Measurements from ENCODE around the gene SORCS2.

The SORCS2 gene

GRCh38 chr4:7709431-7709830 lies 517.1 kb downstream of the SORCS2 start:
- in situ Hi-C loops (cut with MboI; ENCODE audit: low sequenced_read_pairs): no loop called here

- in situ Hi-C loops (cut with MboI; ENCODE audit: low sequenced_read_pairs): no loop called here
Observed at GRCh38 chr4:7710126-7710525, 517.8 kb downstream of the SORCS2 start.

- in situ Hi-C loops (cut with MboI; ENCODE audit: low sequenced_read_pairs): no loop called here
Observed at GRCh38 chr4:7710576-7711306, 518.4 kb downstream of the SORCS2 start.

- in situ Hi-C loops (cut with MboI; ENCODE audit: low sequenced_read_pairs): no loop called here
Observed at GRCh38 chr4:7711307-7711963, 519.1 kb downstream of the SORCS2 start.

GRCh38 chr4:7712021-7712671 lies 519.8 kb downstream of the SORCS2 start:
- in situ Hi-C loops (cut with MboI; ENCODE audit: low sequenced_read_pairs): no loop called here

GRCh38 chr4:7713757-7714156 lies 521.4 kb downstream of the SORCS2 start:
- in situ Hi-C loops (cut with MboI; ENCODE audit: low sequenced_read_pairs): no loop called here

- in situ Hi-C loops (cut with MboI; ENCODE audit: low sequenced_read_pairs): no loop called here
Observed at GRCh38 chr4:7714176-7714575, 521.8 kb downstream of the SORCS2 start.

GRCh38 chr4:7714738-7715137 lies 522.4 kb downstream of the SORCS2 start:
- in situ Hi-C loops (cut with MboI; ENCODE audit: low sequenced_read_pairs): no loop called here

GRCh38 chr4:7715271-7716009 lies 523.1 kb downstream of the SORCS2 start:
- in situ Hi-C loops (cut with MboI; ENCODE audit: low sequenced_read_pairs): no loop called here

- in situ Hi-C loops (cut with MboI; ENCODE audit: low sequenced_read_pairs): no loop called here
Observed at GRCh38 chr4:7716010-7716721, 523.8 kb downstream of the SORCS2 start.

- in situ Hi-C loops (cut with MboI; ENCODE audit: low sequenced_read_pairs): no loop called here
Observed at GRCh38 chr4:7717161-7717560, 524.8 kb downstream of the SORCS2 start.

- in situ Hi-C loops (cut with MboI; ENCODE audit: low sequenced_read_pairs): no loop called here
Observed at GRCh38 chr4:7717946-7718490, 525.7 kb downstream of the SORCS2 start.

- in situ Hi-C loops (cut with MboI; ENCODE audit: low sequenced_read_pairs): no loop called here
Observed at GRCh38 chr4:7719354-7720174, 527.2 kb downstream of the SORCS2 start.

GRCh38 chr4:7721984-7722551 lies 529.7 kb downstream of the SORCS2 start:
- in situ Hi-C loops (cut with MboI; ENCODE audit: low sequenced_read_pairs): no loop called here

- in situ Hi-C loops (cut with MboI; ENCODE audit: low sequenced_read_pairs): no loop called here
Observed at GRCh38 chr4:7722766-7723387, 530.5 kb downstream of the SORCS2 start.

GRCh38 chr4:7723625-7724024 lies 531.3 kb downstream of the SORCS2 start:
- in situ Hi-C loops (cut with MboI; ENCODE audit: low sequenced_read_pairs): no loop called here

GRCh38 chr4:7725951-7726350 lies 533.6 kb downstream of the SORCS2 start:
- in situ Hi-C loops (cut with MboI; ENCODE audit: low sequenced_read_pairs): no loop called here

GRCh38 chr4:7726665-7727413 lies 534.5 kb downstream of the SORCS2 start:
- in situ Hi-C loops (cut with MboI; ENCODE audit: low sequenced_read_pairs): no loop called here
